ENCODE measurements around the gene PTGDS. TPM values are rescaled to one million over a fixed set of nuclear protein-coding genes. Genes with fewer than 3 reads are reported as not detected.

PTGDS gene
- total RNA-seq, 1 donor from 2014 or later = 52.6 TPM

DNA sequence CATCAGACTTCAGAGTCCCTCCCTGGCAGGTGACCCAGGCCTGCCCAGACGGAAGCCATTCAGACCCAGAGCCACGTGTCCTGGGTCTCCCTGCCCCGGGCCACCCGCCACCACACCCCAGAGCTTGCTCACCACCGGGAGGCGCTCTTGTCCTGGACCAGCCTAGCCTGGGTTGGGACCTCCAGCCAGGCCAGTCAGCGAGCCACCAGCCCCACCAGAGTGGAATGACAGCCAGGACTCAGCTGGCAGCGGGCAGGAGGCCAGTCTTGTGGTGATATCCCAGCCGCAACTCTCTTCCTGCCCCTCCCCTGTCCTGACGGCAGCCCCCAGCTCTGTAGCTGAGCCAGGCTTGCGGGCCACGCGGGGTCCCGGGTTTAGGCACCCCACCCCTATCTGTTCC, 1.7 kb upstream of the PTGDS start:
- no peak overlapping the region for H3K4me3 Mint-ChIP-seq
- H3K9me3 Mint-ChIP-seq = no peaks in the 10 kb centered on the region
- H3K27ac Mint-ChIP-seq = no peak overlapping the region
- peaks cover 2% of the 10 kb centered on the region for H3K4me1 Mint-ChIP-seq
- no peak for DNase-seq (ENCODE audit: low spot score in 2 of 2, unreplicated experiment in 2 of 2)
- H3K27me3 Mint-ChIP-seq (ENCODE audit: low read depth) = peaks cover 10% of the 10 kb centered on the region
- no peak for TF ChIP-seq CTCF (IDR thresholded peaks at IDR 0.05; ENCODE audit: unreplicated experiment)
- H3K36me3 Mint-ChIP-seq = no peaks in the 10 kb centered on the region

DNA sequence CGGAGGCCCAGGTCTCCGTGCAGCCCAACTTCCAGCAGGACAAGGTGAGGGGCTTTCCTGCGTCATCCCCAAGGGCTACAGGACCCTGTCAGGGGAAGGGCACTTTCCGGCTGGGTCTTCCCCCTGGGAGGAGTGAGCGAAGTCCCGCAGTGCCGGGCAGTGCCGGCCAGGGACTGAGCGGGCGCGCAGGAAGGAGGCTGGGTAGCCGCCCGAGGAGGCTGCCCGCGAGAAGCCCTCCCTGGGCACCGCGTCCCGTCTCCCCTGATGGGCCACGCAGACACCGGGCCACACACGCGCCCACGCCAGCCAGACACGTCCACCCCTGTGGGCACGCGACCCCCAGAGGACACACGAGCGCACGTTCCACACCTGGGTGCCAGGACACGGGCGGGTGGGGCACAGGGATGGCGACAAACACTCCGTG, 357 bp downstream of the PTGDS start:
- TF ChIP-seq CTCF (IDR thresholded peaks at IDR 0.05; ENCODE audit: unreplicated experiment) = no peak
- DNase-seq (ENCODE audit: low spot score in 2 of 2, unreplicated experiment in 2 of 2) = no peak
- Mint-ChIP-seq H3K27me3 (ENCODE audit: low read depth) (peaks cover 10% of the 10 kb centered on the region), H3K27ac (no peak overlapping the region), H3K4me3 (peak overlapping the region; percentile 63), H3K4me1 (peaks cover 2% of the 10 kb centered on the region), H3K36me3 (no peaks in the 10 kb centered on the region), H3K9me3 (no peaks in the 10 kb centered on the region)

DNA sequence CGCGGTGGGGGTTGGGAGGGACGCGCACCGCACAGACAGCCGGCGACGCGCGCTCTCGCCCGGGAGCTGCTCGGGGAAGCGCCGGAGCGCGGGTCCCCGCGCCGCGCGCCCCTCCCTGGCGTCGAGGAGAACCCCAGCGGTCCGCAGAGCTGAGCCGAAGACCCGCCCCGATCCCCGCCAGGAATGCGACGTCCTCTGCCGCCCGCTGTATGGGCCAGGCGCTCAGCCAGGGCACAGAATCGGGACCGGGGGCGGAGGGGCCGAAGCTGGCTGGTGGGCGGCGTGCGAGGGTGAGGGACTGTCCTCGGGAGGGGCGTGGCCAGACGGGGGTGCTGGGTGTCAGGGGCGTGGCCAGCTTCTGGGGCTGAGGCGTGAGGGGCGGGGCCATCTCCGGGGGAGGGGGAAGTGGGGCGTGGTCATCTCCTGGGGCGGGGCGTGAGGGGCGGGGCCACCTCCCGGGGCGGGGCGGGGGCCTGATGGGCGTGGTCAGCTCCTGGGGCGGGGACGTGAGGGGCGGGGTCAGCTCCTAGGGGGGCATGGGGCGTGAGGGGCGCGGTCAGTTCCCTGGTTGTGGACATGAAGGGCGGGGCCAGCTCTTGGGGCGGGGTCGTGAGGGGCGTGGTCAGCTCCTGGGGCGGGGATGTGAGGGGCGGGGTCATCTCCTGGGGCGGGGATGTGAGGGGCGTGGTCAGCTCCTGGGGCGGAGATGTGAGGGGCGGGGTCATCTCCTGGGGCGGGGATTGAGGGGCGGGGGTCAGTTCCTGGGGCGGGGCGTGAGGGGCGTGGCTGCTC, 965 bp downstream of the PTGDS start:
- TF ChIP-seq CTCF (IDR thresholded peaks at IDR 0.05; ENCODE audit: unreplicated experiment) = no peak
- H3K36me3 Mint-ChIP-seq = no peaks in the 10 kb centered on the region
- H3K9me3 Mint-ChIP-seq = no peaks in the 10 kb centered on the region
- H3K27me3 Mint-ChIP-seq (ENCODE audit: low read depth) = peaks cover 10% of the 10 kb centered on the region
- H3K4me1 Mint-ChIP-seq = peaks cover 2% of the 10 kb centered on the region
- H3K27ac Mint-ChIP-seq = no peak overlapping the region
- DNase-seq (ENCODE audit: low spot score in 2 of 2, unreplicated experiment in 2 of 2) = peak; percentile 68 to 75
- H3K4me3 Mint-ChIP-seq = peak overlapping the region; percentile 63

- H3K4me1 Mint-ChIP-seq = peaks cover 2% of the 10 kb centered on the region
- H3K4me3 Mint-ChIP-seq = no peak overlapping the region
- no peak for TF ChIP-seq CTCF (IDR thresholded peaks at IDR 0.05; ENCODE audit: unreplicated experiment)
- no peak overlapping the region for H3K27ac Mint-ChIP-seq
- no peak for DNase-seq (ENCODE audit: low spot score in 2 of 2, unreplicated experiment in 2 of 2)
- no peaks in the 10 kb centered on the region for H3K36me3 Mint-ChIP-seq
- peaks cover 13% of the 10 kb centered on the region for H3K27me3 Mint-ChIP-seq (ENCODE audit: low read depth)
- H3K9me3 Mint-ChIP-seq = no peaks in the 10 kb centered on the region
These were observed 1.7 kb downstream of the PTGDS start for GRCh38 chr9:136978865-136979544.

- H3K4me1 Mint-ChIP-seq = peaks cover 2% of the 10 kb centered on the region
- no peak overlapping the region for H3K27ac Mint-ChIP-seq
- no peak overlapping the region for H3K4me3 Mint-ChIP-seq
- no peaks in the 10 kb centered on the region for H3K36me3 Mint-ChIP-seq
- TF ChIP-seq CTCF (IDR thresholded peaks at IDR 0.05; ENCODE audit: unreplicated experiment) = no peak
- no peak for DNase-seq (ENCODE audit: low spot score in 2 of 2, unreplicated experiment in 2 of 2)
- H3K27me3 Mint-ChIP-seq (ENCODE audit: low read depth) = peaks cover 13% of the 10 kb centered on the region
- H3K9me3 Mint-ChIP-seq = no peaks in the 10 kb centered on the region
These were observed 2.7 kb downstream of the PTGDS start for GRCh38 chr9:136979769-136980587.

Measured in mesothelial cell of epicardium (in vitro differentiated cells).